ENCODE results near the gene CXorf65.

Gene CXorf65

GRCh38 chrX:71118985-71119535 lies 12.5 kb upstream of the CXorf65 start:
- TF ChIP-seq CTCF (IDR thresholded peaks at IDR 0.05; ENCODE audit: extremely low read depth, insufficient read depth, missing control alignments), result no peak
- in situ Hi-C loops (cut with MboI; ENCODE audit: low pct_unique_long_range_greater_than_20kb, low sequenced_read_pairs, unreplicated experiment), result no loop called here
- DNase-seq (ENCODE audit: low spot score), result no peak

DNA sequence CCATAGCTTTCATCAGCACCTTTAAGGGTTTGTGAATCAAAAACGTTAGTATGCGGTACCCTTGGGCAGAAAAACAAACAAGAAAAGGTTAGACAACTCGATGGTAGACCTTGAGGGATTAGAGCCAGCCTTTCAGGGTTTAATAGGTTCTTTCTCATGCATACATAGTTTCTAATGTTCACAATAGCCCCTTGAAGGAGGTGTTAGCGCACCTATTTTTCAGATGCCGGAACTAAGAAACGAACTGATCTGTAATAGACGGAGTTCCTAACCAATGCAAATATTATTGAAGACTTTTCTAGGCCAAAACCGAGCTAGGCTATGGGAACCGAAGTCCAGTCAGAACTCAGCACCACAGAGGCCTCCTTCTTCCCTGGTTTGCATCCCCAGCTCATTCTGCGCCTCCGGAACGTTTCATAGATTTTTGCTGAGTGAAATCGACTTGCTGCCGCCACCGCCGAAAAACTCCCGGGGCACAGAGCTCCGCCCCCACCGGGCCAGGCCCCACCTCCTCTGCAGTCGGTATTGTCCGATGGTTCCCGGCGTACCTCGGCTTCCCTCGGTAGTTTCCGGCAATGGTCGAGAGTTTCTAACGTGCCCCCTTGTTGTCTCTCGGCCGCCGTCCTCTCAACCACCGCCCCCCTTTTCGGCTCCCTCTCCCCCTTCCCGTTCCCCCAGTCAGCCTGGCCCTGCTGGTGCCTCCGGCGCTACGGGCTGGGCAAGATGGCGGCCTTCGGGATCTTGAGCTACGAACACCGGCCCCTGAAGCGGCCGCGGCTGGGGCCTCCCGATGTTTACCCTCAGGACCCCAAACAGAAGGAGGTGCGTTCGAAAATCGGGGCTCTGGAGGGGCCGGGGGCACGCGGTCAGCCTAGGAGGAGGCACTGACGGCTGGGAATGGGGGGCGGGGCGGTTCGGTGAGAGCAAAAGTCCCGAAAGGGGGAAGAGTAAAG lies 11.8 kb upstream of the CXorf65 start, which contains the start of gene MED12:
Gene MED12, plus strand, starts transcription at position 565 of the 953 bp plus-strand sequence. Its CDS starts 159 bp downstream, at position 724.
- peak; percentile 83 for DNase-seq (ENCODE audit: low spot score)
- in situ Hi-C loops (cut with MboI; ENCODE audit: low pct_unique_long_range_greater_than_20kb, low sequenced_read_pairs, unreplicated experiment), result no loop called here
- no peak for TF ChIP-seq CTCF (IDR thresholded peaks at IDR 0.05; ENCODE audit: extremely low read depth, insufficient read depth, missing control alignments)

DNA sequence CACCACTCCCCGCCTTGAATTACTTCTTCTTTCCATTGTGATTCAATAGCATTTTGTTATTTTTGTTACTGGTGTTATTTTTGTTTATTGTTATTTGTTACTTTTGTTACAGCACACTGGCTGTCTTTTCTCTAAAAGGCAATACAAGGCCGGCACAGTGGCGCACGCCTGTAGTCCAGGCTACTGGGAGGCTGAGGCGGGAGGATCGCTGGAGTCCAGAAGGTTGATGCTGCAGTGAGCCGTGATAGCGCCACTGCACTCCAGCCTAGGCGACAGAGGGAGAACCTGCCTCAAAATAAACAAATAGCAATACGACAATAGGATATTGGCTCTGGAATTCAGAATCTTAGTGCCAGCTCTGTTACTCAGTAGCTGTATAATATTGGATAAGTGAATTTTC lies 10.8 kb upstream of the CXorf65 start:
- in situ Hi-C loops (cut with MboI; ENCODE audit: low pct_unique_long_range_greater_than_20kb, low sequenced_read_pairs, unreplicated experiment), result no loop called here
- TF ChIP-seq CTCF (IDR thresholded peaks at IDR 0.05; ENCODE audit: extremely low read depth, insufficient read depth, missing control alignments), result no peak
- no peak for DNase-seq (ENCODE audit: low spot score)

- TF ChIP-seq CTCF (IDR thresholded peaks at IDR 0.05; ENCODE audit: extremely low read depth, insufficient read depth, missing control alignments), result no peak
- no peak for DNase-seq (ENCODE audit: low spot score)
- in situ Hi-C loops (cut with MboI; ENCODE audit: low pct_unique_long_range_greater_than_20kb, low sequenced_read_pairs, unreplicated experiment), result no loop called here
Observed at GRCh38 chrX:71111921-71112431, 5.4 kb upstream of the CXorf65 start.

- in situ Hi-C loops (cut with MboI; ENCODE audit: low pct_unique_long_range_greater_than_20kb, low sequenced_read_pairs, unreplicated experiment), result no loop called here
- peak; percentile 74 for DNase-seq (ENCODE audit: low spot score)
- no peak for TF ChIP-seq CTCF (IDR thresholded peaks at IDR 0.05; ENCODE audit: extremely low read depth, insufficient read depth, missing control alignments)
Observed at GRCh38 chrX:71111141-71111843, 4.8 kb upstream of the CXorf65 start, which contains the start of gene IL2RG. IL2RG (minus strand) TSS chrX:71111577; CDS start chrX:71111539, 38 bp downstream.

GRCh38 chrX:71109051-71109450 lies 2.5 kb upstream of the CXorf65 start:
- no peak for DNase-seq (ENCODE audit: low spot score)
- in situ Hi-C loops (cut with MboI; ENCODE audit: low pct_unique_long_range_greater_than_20kb, low sequenced_read_pairs, unreplicated experiment), result no loop called here
- TF ChIP-seq CTCF (IDR thresholded peaks at IDR 0.05; ENCODE audit: extremely low read depth, insufficient read depth, missing control alignments), result no peak
